Measurements from ENCODE around the gene PAFAH1B2. TPM values are rescaled to one million over a fixed set of nuclear protein-coding genes. Genes with fewer than 3 reads are reported as not detected.
A peak's percentile ranks its signal among the peaks of the same experiment; 100 is the strongest.

PAFAH1B2 gene
- total RNA-seq, 2 donors from 2014 or later: 72.5 to 126 TPM

DNA sequence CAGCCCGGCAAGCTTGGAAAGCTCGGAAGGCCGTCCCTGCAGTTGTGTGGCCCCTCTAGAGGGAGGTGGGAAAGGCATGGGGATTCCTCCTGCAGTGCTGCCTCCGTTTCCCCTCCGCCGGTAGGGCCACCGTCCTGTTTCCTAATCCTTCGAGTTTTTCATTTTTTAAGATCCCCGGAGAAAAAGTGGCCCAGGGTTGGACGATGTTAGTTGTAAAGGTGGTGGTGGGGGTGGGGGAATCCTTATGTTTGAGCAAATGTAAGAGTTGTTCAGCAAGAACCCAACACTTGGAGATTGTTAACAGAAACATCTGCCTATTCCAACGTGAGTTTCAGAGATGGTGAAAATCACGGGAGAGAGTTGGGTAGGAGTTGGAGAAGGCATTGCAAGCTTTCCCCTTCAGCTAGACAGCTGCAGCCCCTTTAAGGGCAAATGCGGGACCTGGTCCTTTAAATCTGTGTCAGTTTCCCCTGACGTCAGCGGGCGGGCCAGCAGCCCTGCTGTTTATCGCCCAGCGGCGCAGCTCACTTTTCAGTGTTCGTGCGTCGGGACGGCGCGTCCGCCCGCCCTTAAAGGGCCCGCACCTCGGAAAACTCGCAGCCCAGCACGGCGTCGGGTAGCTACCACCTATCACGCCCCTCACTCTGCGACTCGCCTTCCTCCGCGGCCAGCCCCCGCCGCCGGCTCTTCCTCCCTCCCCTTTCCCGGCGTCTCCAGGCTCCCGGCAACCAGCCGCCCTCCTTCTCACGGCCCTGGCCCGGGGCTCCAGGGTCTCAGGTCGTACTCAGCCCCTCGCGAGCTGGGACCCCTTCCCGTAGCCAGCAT is 34.3 kb downstream of the PAFAH1B2 start, which contains the start of gene SIDT2:
Gene SIDT2, plus strand, starts transcription at position 534 of the 825 bp plus-strand sequence. CDS start 521 bp downstream, outside the sequence.
- WGBS: under 1% methylated on average over 51 of the region's 51 CpGs
- intact Hi-C loops (cut with DNase I): loop anchor here (2.0 to 5.0 kb wide), 2 partner anchors 36 to 48 kb away; partner anchors contain the start of gene PAFAH1B2
- H3K36me3 ChIP-seq: no peaks in the 10 kb centered on the region
- no peaks in the 10 kb centered on the region for H3K9me3 ChIP-seq
- peak; percentile 97 for TF ChIP-seq POLR2A (IDR thresholded peaks at IDR 0.05)
- TF ChIP-seq, protein P1, sequence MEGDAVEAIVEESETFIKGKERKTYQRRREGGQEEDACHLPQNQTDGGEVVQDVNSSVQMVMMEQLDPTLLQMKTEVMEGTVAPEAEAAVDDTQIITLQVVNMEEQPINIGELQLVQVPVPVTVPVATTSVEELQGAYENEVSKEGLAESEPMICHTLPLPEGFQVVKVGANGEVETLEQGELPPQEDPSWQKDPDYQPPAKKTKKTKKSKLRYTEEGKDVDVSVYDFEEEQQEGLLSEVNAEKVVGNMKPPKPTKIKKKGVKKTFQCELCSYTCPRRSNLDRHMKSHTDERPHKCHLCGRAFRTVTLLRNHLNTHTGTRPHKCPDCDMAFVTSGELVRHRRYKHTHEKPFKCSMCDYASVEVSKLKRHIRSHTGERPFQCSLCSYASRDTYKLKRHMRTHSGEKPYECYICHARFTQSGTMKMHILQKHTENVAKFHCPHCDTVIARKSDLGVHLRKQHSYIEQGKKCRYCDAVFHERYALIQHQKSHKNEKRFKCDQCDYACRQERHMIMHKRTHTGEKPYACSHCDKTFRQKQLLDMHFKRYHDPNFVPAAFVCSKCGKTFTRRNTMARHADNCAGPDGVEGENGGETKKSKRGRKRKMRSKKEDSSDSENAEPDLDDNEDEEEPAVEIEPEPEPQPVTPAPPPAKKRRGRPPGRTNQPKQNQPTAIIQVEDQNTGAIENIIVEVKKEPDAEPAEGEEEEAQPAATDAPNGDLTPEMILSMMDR (IDR thresholded peaks at IDR 0.05): peak in 1 of 4 experiments; percentile 19
- peak; percentile 99 for TF ChIP-seq POLR2AphosphoS5 (IDR thresholded peaks at IDR 0.05)
- H3K27ac ChIP-seq: peak within 1 kb of the TSS; percentile 98 to 99
- no peaks in the 10 kb centered on the region for H3K27me3 ChIP-seq (replicated peaks; ENCODE audit: insufficient read depth)
- H3K4me3 ChIP-seq: peak within 1 kb of the TSS; percentile 96 to 99
- DNase-seq (ENCODE audit: low spot score): peak; percentile 94
- H3K4me1 ChIP-seq (replicated peaks): peaks cover 15% of the 10 kb centered on the region

GRCh38 chr11:117179048-117179999 is 35.2 kb downstream of the PAFAH1B2 start:
- H3K4me1 ChIP-seq (replicated peaks): peaks cover 15% of the 10 kb centered on the region
- intact Hi-C loops (cut with DNase I): loop anchor here (2.0 to 5.0 kb wide), 2 partner anchors 37 to 47 kb away; partner anchors contain the start of gene PAFAH1B2
- no peak for DNase-seq (ENCODE audit: low spot score)

DNA sequence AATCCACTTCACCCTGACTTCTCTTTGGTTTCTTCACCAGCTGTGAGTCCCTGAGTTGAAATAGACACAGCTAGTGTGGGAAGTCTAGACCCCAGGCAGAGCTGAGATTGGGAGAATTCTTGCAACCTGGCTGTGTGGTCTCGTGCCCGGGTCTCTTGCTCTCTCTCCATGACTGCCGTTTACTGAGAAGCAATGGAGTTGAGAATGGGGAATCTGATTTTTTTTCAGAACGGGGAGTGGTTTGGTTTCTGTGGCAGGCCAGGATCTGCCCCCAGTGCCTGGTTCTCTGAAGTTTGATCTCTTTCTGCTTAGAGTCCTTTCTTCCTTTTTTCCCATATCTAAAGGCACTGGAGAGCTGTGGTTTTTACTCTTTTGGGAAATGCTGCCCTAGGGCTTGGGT is 35.9 kb downstream of the PAFAH1B2 start:
- Histone ChIP-seq H3K9me3 (no peaks in the 10 kb centered on the region), H3K4me3 (peak overlapping the region; percentile 96 to 99), H3K4me1 (replicated peaks) (peaks cover 15% of the 10 kb centered on the region), H3K27ac (peak overlapping the region; percentile 98 to 99), H3K36me3 (no peaks in the 10 kb centered on the region), H3K27me3 (replicated peaks; ENCODE audit: insufficient read depth) (no peaks in the 10 kb centered on the region)
- 12% methylated on average over 4 of the region's 4 CpGs for whole genome bisulfite sequencing
- TF ChIP-seq POLR2A (IDR thresholded peaks at IDR 0.05): no peak
- no peak for TF ChIP-seq POLR2AphosphoS5 (IDR thresholded peaks at IDR 0.05)
- TF ChIP-seq, protein P1 (IDR thresholded peaks at IDR 0.05): no peak
- intact Hi-C loops (cut with DNase I): no loop called here
- no peak for DNase-seq (ENCODE audit: low spot score)

More at GRCh38 chr11:117179048-117179999, 35.2 kb downstream of the PAFAH1B2 start:
- H3K27me3 ChIP-seq (replicated peaks; ENCODE audit: insufficient read depth): no peaks in the 10 kb centered on the region
- H3K4me3 ChIP-seq: peak overlapping the region; percentile 96 to 99
- 1% methylated on average over 37 of the region's 39 CpGs for WGBS
- H3K27ac ChIP-seq: peak overlapping the region; percentile 98 to 99
- H3K36me3 ChIP-seq: no peaks in the 10 kb centered on the region
- TF ChIP-seq, protein P1 (IDR thresholded peaks at IDR 0.05): no peak
- TF ChIP-seq POLR2A (IDR thresholded peaks at IDR 0.05) (no peak), POLR2AphosphoS5 (IDR thresholded peaks at IDR 0.05) (peak; percentile 55)
- no peaks in the 10 kb centered on the region for H3K9me3 ChIP-seq

DNA sequence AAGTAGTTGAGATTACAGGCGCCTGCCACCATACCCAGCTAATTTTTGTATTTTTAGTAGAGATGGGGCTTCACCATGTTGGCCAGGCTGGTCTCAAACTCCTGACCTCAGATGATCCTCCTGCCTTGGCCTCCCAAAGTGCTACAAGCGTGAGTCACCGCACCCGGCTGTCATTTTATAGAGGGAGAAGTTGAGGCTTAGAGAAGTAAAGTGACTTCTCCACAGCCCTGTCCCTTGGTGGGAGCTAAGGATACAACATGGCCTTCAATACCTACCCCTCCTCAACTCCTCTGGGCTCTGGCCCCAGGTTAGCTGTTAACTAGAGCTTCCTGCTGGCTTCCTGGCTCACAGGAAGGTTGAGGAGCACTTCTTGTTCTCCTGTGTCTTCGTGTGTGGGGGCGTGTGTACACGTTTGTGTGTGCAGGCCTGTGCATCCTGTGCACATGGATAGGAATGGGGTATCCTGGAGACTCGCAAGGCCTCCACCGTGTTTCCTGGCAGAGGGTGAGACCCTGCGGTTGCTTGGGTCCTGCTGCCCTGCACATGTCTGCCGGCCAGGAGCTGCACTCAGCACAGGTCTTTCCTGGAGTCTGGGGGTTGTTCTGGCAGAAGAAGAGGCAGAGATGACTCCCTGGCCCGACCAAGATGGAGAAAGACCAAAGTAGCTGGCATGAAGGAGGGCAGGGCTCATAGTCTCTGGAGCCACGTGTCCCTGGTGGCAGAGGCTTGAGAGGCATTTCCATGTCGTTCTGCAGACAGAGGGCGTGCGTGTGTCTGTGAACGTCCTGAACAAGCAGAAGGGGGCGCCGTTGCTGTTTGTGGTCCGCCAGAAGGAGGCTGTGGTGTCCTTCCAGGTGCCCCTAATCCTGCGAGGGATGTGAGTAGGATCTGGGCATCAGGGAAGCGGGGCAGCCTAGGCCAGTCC is 36.8 kb downstream of the PAFAH1B2 start:
- Histone ChIP-seq H3K4me3 (peak overlapping the region in 1 of 2 donors; percentile 99), H3K9me3 (no peaks in the 10 kb centered on the region), H3K36me3 (no peaks in the 10 kb centered on the region), H3K27me3 (replicated peaks; ENCODE audit: insufficient read depth) (no peaks in the 10 kb centered on the region), H3K4me1 (replicated peaks) (peaks cover 15% of the 10 kb centered on the region), H3K27ac (peak overlapping the region; percentile 98 to 99)
- peak; percentile 52 for TF ChIP-seq POLR2AphosphoS5 (IDR thresholded peaks at IDR 0.05)
- TF ChIP-seq, protein P1 (IDR thresholded peaks at IDR 0.05): peak in 3 of 4 experiments; percentile 65 to 76 (median 67)
- no peak for TF ChIP-seq POLR2A (IDR thresholded peaks at IDR 0.05)
- peak; percentile 65 for DNase-seq (ENCODE audit: low spot score)
- intact Hi-C loops (cut with DNase I): no loop called here
- WGBS: 45% methylated on average over 20 of the region's 22 CpGs
